ENCODE measurements around the gene CMTM7. TPM values are rescaled to one million over a fixed set of nuclear protein-coding genes. Genes with fewer than 3 reads are reported as not detected.

CMTM7 gene
- total and polyA plus RNA-seq, 2 of the 8 experiments (the other 6 are each of a cell fraction or from before 2014, with no cell fraction given), result 33.3 to 65.8 TPM

GRCh38 chr3:32474201-32474600, 82.5 kb downstream of the CMTM7 start (continued):
- TF ChIP-seq TAF7 (optimal IDR thresholded peaks at IDR 0.05; ENCODE audit: borderline replicate concordance, low read depth, low read length) (no peak), KDM5A (IDR thresholded peaks at IDR 0.05; ENCODE audit: low read length) (no peak), BRCA1 (IDR thresholded peaks at IDR 0.05; ENCODE audit: low read depth, low read length) (no peak), PHF8 (conservative IDR thresholded peaks at IDR 0.05; ENCODE audit: low read depth, low read length) (no peak)
